Stimulated activated CD8-positive, alpha-beta memory T cell treated with anti-CD3 and anti-CD28 coated beads, Interleukin-4, amount 100 ng/mL, for 48 hours (primary cell): ENCODE measurements around the gene OS9.

Source experiments
- DNase-seq: peaks from one replicate; pipeline ENCODE4 v3.0.0-alpha.2; 2020

Gene OS9

GRCh38 chr12:57737467-57738460 lies 43.8 kb downstream of the OS9 start:
- no peak for DNase-seq

DNA sequence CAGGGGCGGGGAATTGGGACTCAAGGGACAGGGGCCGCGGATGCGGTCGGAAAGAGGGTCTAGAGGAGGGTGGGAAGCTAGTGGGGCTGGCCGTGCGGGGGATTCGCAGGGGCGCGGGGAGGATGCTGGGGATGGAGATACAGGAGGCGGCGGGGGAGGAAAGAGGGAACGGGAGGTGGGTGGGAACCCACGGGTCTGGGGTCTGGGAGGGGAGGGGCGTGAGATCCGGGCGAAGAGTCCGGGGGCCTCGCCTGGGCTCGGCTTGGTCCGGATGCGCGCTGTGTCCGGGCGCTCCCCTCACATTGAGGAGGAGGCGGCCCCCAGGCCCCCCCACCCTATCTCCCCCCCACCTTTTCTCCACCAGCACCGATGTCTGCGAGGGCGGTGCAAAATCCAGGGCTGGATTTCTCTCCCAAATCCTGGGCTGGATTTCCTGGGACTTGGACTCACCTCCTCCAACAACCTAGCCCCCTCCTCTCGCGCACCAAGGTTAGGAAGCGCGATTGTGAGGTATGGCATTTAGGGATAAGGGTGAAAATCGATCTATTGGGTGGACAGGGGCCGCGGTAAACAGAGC lies 44.8 kb downstream of the OS9 start, which contains the start of gene AGAP2:
AGAP2 (minus strand) TSS at position 82 of the 577 bp plus-strand sequence. CDS start 496 bp downstream, outside the sequence.
- no peak for DNase-seq

GRCh38 chr12:57739387-57739786 lies 45.5 kb downstream of the OS9 start:
- no peak for DNase-seq

DNA sequence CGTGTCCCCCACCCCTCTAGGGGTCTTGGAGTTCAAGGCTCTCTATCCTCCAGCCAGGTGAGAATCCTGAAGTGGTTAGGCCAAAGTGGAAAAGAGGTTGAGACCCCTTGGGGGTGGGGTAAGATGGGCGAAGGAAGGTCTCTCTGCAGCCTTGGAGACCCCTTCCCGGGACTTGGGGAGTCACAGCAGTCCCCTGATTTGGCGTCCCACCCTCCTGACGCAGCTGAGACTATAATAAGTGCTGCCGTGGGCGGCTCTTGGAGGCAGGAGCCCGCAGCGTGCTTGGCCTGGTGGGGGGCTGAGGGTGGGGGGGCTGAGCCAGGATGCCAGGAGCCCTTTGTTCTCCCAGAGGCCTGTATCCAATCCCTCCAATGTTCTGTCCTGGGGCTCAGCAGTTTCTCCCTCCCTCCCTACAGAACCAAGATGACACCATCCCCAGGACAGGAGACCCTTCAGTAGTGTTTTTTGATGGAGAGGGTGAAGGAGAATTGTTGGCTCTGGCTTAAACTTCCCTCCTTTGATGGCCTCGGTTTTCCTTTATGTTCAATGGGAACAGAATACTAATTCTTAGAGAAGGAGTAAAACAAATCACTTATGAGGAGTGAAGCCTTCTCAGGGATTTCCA lies 46.1 kb downstream of the OS9 start:
- no peak for DNase-seq

- peak; percentile 81 for DNase-seq
These were observed 46.9 kb downstream of the OS9 start for GRCh38 chr12:57740656-57741412.

GRCh38 chr12:57741413-57741789 lies 47.5 kb downstream of the OS9 start:
- no peak for DNase-seq

- DNase-seq = peak; percentile 84
These were observed 48.2 kb downstream of the OS9 start for GRCh38 chr12:57741844-57742738.

DNA sequence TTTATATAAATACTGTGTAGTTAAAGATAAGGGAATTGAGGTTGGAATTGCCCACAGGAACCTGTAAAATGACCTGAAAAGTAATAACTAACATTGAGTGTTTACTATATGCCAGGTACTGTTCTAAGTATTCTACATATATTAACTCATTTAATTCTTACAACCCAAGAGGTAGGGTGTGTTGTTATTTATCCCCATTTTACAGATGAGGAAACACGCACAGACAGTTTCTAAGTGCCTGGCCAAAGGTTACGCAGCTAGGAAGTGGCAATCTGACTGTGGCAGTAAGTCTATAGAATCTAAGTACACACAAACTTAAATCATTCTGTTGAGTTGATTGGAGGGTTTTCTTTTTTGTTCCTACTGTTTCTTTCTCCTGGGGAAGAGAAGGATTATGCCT lies 49.8 kb downstream of the OS9 start:
- no peak for DNase-seq

DNA sequence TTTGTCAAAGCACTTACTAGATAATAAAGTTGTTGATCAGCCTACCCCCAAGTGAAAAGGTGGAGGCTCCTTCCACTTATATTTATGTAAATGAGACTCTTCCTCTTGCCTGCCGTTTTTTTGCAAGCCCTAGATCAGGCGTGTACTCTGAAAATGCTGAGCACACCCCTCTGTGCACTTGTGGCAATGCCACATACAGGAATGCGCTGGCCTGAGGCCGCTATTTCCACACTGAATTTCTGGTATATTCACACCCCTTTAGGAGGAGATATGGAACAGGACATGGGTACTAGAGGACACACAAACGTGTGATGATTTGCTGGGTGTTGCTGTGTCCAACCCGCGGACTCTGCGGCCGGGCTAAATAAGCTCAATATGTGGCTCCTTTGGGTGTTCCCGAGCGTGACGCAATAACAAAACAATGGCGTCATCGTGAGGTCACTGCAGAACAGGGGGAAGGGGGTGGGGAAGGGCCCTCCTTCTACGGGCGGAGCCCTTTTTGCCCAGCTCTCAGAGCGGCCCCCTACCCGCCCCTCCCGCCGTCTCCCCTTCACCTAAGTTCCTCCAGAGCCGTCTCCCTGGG lies 50.4 kb downstream of the OS9 start:
- peak; percentile 90 for DNase-seq

- DNase-seq = peak; percentile 97
These were observed 51.0 kb downstream of the OS9 start, which contains the start of gene TSPAN31 for GRCh38 chr12:57744777-57745484. Gene TSPAN31, plus strand, starts transcription at chr12:57745039. Its CDS starts 116 bp downstream, at chr12:57745155.

GRCh38 chr12:57745485-57745881 lies 51.6 kb downstream of the OS9 start:
- no peak for DNase-seq

DNA sequence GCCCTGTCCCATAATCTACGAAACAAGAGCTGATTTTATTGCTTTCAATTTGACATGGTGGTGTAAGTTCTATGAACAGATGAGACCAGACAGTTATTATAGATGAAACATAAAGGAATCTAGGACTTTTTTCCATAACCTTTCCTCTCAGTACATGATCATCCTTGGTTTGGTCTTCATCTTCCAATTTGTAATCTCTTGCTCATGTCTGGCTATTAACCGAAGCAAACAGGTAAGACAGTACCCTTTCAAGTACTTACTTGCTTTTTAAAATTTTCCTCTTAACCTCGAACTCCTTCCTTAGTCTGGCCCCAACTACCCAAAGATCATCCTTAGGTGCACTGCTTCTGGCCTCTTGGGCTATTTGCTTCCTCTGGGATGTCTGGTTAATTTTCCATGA lies 52.1 kb downstream of the OS9 start:
- no peak for DNase-seq

DNA sequence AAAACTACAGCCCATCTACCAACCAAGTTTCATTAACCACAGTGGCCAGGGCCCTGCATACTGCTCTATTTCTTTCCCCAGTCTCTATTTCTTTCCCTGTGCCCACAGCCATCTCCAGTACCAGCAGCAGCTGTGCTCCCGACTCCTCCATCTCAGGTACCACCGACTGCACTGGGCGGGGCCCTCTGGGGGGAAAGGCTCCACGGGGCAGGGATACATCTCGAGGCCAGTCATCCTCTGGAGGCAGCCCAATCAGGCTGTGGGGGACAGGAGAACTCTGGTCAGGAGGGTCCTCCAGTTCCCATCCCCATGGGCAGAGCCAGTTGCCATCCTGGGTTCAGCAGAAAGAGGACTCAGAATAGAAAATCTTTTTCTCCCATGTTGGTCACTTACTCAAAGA lies 55.1 kb downstream of the OS9 start:
- DNase-seq = no peak

GRCh38 chr12:57750561-57751431 lies 56.9 kb downstream of the OS9 start:
- no peak for DNase-seq

DNA sequence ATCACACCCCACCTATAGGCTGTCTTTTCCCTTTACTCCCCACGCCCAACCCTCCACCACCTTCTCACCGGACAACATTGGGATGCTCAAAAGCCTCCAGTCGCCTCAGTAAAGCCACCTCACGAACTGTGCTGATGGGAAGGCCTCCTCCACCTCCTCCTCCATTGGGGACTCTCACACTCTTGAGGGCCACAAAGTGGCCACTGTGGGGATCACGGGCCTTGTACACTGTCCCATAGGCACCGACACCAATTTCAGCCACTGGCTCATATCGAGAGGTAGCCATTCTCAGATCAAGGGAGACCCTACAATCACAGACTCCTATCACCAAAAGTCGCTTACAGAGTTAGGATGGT lies 57.5 kb downstream of the OS9 start:
- DNase-seq = no peak

DNA sequence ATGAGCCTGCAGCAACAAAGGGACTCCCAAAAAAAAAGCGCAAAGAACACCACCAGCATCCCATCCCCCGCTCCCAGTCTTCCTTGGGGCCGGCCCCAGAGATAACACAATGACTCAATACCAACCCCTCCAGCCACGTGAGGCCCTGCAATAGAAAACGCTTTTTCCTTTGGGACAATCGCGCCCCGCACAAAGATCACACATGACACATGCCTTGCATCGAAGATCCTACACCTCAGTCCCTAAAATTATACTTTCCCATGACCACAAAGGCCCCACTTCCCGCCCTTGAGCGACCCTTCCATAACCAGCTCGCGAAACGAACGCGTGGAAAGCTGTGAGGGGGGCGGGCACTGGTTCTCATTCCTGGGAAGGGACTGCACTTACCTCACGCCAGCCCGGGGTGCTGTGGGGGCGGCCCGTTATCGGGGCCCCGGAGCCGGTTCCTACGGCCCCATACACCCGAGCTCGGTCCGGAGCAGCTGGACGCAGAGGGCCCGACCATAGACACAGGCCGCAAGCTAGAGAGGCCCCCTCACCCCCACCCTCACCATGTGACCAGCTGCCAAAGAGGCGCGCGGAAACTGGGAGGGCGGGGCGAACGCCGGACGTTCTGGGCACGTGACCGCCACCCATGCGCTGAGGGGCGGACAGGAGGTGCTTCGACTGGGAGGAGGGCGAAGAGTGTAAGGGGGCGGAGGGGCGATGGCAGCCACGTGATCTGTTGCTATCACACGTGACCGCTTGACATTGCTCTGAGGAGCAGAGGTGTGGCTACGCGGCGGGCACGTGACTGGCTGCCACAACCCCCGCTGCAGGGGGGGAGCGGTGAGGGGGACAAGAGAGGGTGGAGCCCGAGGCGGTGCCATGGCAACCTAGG lies 58.1 kb downstream of the OS9 start, which contains the start of gene CDK4:
CDK4 (minus strand) TSS at position 523 of the 880 bp plus-strand sequence. CDS start 593 bp downstream, outside the sequence.
- DNase-seq = peak; percentile 98

DNA sequence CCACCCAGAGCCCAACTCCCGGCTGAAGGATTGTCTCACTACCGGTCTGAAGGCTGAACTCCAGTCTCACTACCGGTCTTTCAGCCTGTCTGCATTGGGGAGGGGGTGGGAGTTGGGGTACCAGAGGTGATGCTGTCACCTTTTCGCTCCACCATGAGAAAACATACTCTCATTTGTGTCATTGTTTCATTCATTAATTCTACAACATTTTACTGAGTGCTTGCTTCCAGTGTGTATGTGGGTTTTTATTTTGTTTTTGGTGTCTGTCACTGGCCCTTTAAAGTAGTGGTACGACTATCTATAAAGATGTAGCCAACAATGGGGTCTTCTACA lies 58.7 kb downstream of the OS9 start:
- no peak for DNase-seq

- DNase-seq = no peak
These were observed 59.9 kb downstream of the OS9 start for GRCh38 chr12:57753756-57754337.
